Fibroblast of villous mesenchyme (primary cell): ENCODE measurements around the gene TYK2. TPM values are rescaled to one million over a fixed set of nuclear protein-coding genes. Genes with fewer than 3 reads are reported as not detected.
"Not testable (repeated sequence)": the region's sequence is repeated elsewhere in the genome, so short reads cannot be mapped to it uniquely, and the experiment has no call there.

Experiments
- DNase-seq: peaks from one replicate; pipeline ENCODE4 v3.0.0-alpha.2; 2010; ENCODE audit warnings: low read depth
- H3K4me3 ChIP-seq: 2 replicates; pipeline ENCODE4 v1.5.1; 2011; ENCODE audit warnings: low read depth, mild to moderate bottlenecking, low read length
- total RNA-seq: library from RNA; depleted of rRNA; stranded (reverse); fragments of >200 nt; gene quantifications from 2 replicates; pipeline ENCODE4 v1.2.3, GENCODE V29; 2012
- TF ChIP-seq, protein P1 (sequence below): IDR thresholded peaks from 2 replicates; pipeline ENCODE4 v1.5.1; 2012; ENCODE audit warnings: low read depth, mild to moderate bottlenecking, low read length; ENCODE audit not compliant: insufficient read depth

TYK2 gene
- total RNA-seq, 1 donor, result 83.8 TPM

DNA sequence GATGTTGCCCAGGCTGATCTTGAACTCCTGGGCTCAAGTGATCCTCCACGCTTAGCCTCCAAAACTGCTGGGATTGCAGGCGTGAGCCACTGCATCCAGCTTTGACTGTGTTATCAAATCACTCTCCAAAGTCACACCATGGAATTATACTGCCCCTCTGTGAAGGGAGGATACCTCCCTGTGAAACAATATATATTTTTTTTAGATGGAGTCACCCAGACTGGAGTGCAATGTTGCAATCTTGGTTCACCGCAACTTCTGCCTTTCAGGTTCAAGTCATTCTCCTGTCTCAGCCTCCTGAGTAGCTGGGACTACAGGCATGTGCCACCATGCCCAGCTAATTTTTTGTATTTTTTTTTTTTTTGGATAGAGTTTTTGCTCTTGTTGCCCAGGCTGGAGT is 7.7 kb downstream of the TYK2 start:
- TF ChIP-seq, protein P1, sequence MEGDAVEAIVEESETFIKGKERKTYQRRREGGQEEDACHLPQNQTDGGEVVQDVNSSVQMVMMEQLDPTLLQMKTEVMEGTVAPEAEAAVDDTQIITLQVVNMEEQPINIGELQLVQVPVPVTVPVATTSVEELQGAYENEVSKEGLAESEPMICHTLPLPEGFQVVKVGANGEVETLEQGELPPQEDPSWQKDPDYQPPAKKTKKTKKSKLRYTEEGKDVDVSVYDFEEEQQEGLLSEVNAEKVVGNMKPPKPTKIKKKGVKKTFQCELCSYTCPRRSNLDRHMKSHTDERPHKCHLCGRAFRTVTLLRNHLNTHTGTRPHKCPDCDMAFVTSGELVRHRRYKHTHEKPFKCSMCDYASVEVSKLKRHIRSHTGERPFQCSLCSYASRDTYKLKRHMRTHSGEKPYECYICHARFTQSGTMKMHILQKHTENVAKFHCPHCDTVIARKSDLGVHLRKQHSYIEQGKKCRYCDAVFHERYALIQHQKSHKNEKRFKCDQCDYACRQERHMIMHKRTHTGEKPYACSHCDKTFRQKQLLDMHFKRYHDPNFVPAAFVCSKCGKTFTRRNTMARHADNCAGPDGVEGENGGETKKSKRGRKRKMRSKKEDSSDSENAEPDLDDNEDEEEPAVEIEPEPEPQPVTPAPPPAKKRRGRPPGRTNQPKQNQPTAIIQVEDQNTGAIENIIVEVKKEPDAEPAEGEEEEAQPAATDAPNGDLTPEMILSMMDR, result no peak
- no peak overlapping the region for H3K4me3 ChIP-seq
- DNase-seq, result no peak

GRCh38 chr19:10368101-10368803 is 12.1 kb downstream of the TYK2 start:
- DNase-seq, result no peak
- TF ChIP-seq, protein P1, result no peak
- no peak overlapping the region for H3K4me3 ChIP-seq

GRCh38 chr19:10366950-10367512 is 13.3 kb downstream of the TYK2 start:
- DNase-seq, result not testable (repeated sequence)

GRCh38 chr19:10365518-10365917 is 14.9 kb downstream of the TYK2 start:
- H3K4me3 ChIP-seq, result no peak overlapping the region
- TF ChIP-seq, protein P1, result no peak
- DNase-seq, result no peak

More at GRCh38 chr19:10366950-10367512, 13.3 kb downstream of the TYK2 start:
- not testable (repeated sequence) for H3K4me3 ChIP-seq

DNA sequence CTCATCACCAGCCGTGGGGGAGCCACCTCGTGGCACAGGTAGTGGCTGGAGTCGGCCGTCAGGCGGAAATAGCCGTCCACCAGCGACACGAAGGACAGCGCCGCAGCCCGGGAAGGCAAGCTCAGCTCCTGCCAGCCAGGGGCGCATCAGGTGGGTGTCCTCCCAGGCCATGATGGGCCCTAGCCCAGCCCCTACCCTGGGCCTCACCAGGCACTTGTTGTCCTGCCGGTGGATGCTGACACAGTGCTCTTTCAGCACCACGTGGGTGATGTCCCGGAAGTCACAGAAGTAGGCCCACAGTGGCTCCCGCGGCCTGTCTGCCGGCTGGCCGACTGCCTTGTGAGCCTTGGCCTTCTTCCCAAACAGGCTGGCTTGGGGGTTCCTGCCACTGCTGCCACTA is 15.7 kb downstream of the TYK2 start:
- TF ChIP-seq, protein P1, result no peak
- DNase-seq, result no peak

DNA sequence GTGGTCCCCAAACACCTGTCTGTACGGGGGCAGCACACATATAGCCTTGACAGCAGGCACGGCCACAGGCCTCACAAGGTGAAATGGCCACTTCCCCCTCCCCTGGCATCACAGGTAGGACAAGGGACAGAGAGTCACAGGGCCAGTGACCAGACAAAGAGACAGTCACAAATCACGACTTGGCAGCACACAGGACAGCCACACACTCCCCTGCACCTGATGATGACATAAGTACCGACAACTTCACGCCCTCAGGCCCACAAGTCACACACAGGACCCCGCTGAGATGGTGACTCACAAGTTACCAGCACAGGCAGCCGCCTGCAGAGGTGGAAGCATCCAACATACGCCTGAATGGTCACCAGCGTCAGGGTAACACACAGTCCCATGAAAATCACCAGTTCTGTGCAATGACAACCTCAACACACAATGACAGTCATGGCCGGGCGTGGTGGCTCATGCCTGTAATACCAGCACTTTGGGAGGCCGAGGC is 16.5 kb downstream of the TYK2 start:
- no peak for DNase-seq
- no peak overlapping the region for H3K4me3 ChIP-seq
- TF ChIP-seq, protein P1, result no peak

More for the DNA sequence above, 15.7 kb downstream of the TYK2 start:
- no peak overlapping the region for H3K4me3 ChIP-seq

- no peak for DNase-seq
- no peak overlapping the region for H3K4me3 ChIP-seq
- TF ChIP-seq, protein P1, result no peak
Observed at GRCh38 chr19:10362259-10362658, 18.1 kb downstream of the TYK2 start.
